ENCODE data around the gene PHRF1.
"Not testable (repeated sequence)": the region's sequence is repeated elsewhere in the genome, so short reads cannot be mapped to it uniquely, and the experiment has no call there.

GRCh38 chr11:647672-648158, 71.4 kb downstream of the PHRF1 start:
- TF ChIP-seq CTCF, POLR2A (IDR thresholded peaks at IDR 0.05): not testable (repeated sequence)

All from upper lobe of left lung (tissue), 4 donors.